PC-9 (cell line): Measurements from ENCODE around the gene FNDC3B.

ENCODE experiments used
- EZH2 ChIP-seq: fragments of 200-600 bp; sonication (generic); IDR thresholded peaks from 2 replicates; pipeline ENCODE4 v1.8.0; 2017; ENCODE audit warnings: antibody characterized with exemption, low read depth
- TF ChIP-seq, protein P1 (sequence below): fragments of 200-600 bp; sonication (generic); conservative IDR thresholded peaks from 2 replicates; pipeline ENCODE4 v1.6.1; 2017; ENCODE audit warnings: mixed run types, antibody characterized with exemption, mild to moderate bottlenecking, moderate library complexity

DNA sequence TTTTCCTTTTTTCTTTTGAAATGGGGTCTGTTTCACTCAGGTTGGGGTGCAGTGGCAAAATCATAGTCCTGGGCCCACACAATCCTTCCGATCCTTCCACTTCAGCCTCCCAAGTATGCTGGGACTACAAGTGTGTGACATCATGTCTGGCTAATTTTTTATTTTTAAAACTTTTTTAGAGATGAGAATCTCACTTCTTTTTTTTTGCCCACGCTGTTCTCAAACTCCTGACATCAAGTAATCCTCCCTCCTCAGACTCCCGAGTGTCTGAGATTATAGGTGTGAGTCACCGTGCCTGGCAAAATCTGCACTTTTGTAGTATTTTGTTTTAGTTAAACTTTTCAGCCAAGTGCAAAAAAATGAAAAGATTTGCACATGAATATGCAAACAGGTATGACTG is 171.0 kb downstream of the FNDC3B start:
- TF ChIP-seq, protein P1, sequence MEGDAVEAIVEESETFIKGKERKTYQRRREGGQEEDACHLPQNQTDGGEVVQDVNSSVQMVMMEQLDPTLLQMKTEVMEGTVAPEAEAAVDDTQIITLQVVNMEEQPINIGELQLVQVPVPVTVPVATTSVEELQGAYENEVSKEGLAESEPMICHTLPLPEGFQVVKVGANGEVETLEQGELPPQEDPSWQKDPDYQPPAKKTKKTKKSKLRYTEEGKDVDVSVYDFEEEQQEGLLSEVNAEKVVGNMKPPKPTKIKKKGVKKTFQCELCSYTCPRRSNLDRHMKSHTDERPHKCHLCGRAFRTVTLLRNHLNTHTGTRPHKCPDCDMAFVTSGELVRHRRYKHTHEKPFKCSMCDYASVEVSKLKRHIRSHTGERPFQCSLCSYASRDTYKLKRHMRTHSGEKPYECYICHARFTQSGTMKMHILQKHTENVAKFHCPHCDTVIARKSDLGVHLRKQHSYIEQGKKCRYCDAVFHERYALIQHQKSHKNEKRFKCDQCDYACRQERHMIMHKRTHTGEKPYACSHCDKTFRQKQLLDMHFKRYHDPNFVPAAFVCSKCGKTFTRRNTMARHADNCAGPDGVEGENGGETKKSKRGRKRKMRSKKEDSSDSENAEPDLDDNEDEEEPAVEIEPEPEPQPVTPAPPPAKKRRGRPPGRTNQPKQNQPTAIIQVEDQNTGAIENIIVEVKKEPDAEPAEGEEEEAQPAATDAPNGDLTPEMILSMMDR: no peak
- no peak for TF ChIP-seq EZH2
